PC-3 (cell line): Measurements from ENCODE around the gene GPRASP3. TPM values are rescaled to one million over a fixed set of nuclear protein-coding genes. Genes with fewer than 3 reads are reported as not detected.

Experiments used
- ATAC-seq: fragments of 200-7000 bp; cut with Tn5 transposase; 2 replicates; pipeline ENCODE4 v1.9.1; 2020; ENCODE audit warnings: mild to moderate bottlenecking, moderate library complexity
- BruUV-seq: library from RNA; stranded (reverse); fragments of 400-500 nt; replicated peaks from 2 replicates; lab custom pipeline; 2021; lab: Mats Ljungman, UMichigan
- CTCF ChIA-PET: fragments of 300-600 bp; sonication (Branson Sonifier 250); formaldehyde crosslinking; loops from one replicate; lab custom pipeline; 2022; ENCODE audit warnings: antibody characterized with exemption; lab: Charles Lee
- POLR2A ChIA-PET: fragments of 300-600 bp; sonication (Branson Sonifier 250); formaldehyde crosslinking; loops from one replicate; lab custom pipeline; 2022; ENCODE audit warnings: antibody characterized with exemption; ENCODE audit not compliant: unreplicated experiment; lab: Charles Lee
- DNase-seq: peaks from one replicate; pipeline ENCODE4 v3.0.0-alpha.2; 2015
- H2AFZ ChIP-seq: fragments of 300-600 bp; sonication (generic); 2 replicates; pipeline ENCODE4 v1.6.0; 2016; ENCODE audit warnings: antibody characterized with exemption, low read length
- H3F3A ChIP-seq: fragments of 300-600 bp; sonication (generic); one replicate; pipeline ENCODE4 v1.6.0; 2017; ENCODE audit warnings: antibody characterized with exemption, low read length, control low read depth, mild to moderate bottlenecking; ENCODE audit not compliant: unreplicated experiment
- H3K27ac ChIP-seq: fragments of 300-600 bp; sonication (generic); 2 replicates; pipeline ENCODE4 v1.5.1; 2016; ENCODE audit warnings: mild to moderate bottlenecking, low read length
- H3K27me3 ChIP-seq: fragments of 300-600 bp; sonication (generic); 2 replicates; pipeline ENCODE4 v1.6.1; 2016; ENCODE audit warnings: low read length, mixed read lengths
- H3K36me3 ChIP-seq: fragments of 300-600 bp; sonication (generic); 2 replicates; pipeline ENCODE4 v1.6.1; 2016; ENCODE audit warnings: low read depth, mixed run types, low read length, mixed read lengths
- H3K4me1 ChIP-seq: fragments of 300-600 bp; sonication (generic); 2 replicates; pipeline ENCODE4 v1.5.1; 2016; ENCODE audit warnings: low read length; ENCODE audit not compliant: insufficient read depth
- H3K4me2 ChIP-seq: fragments of 300-600 bp; sonication (generic); 2 replicates; pipeline ENCODE4 v1.6.0; 2016; ENCODE audit warnings: low read length
- H3K4me3 ChIP-seq: fragments of 300-600 bp; sonication (generic); 2 replicates; pipeline ENCODE4 v1.5.1; 2016; ENCODE audit warnings: mild to moderate bottlenecking, low read length, mixed read lengths
- H3K79me2 ChIP-seq: fragments of 300-600 bp; sonication (generic); 2 replicates; pipeline ENCODE4 v1.6.1; 2017; ENCODE audit warnings: low read length, mixed read lengths
- H3K9ac ChIP-seq: fragments of 300-600 bp; sonication (generic); 2 replicates; pipeline ENCODE4 v1.6.0; 2016; ENCODE audit warnings: mild to moderate bottlenecking, low read length
- H3K9me2 ChIP-seq: fragments of 300-600 bp; sonication (generic); replicated peaks from 2 replicates; pipeline ENCODE4 v1.6.1; 2016; ENCODE audit warnings: mixed run types, low read length, mixed read lengths
- H3K9me3 ChIP-seq: fragments of 300-600 bp; sonication (generic); 2 replicates; pipeline ENCODE4 v1.6.1; 2016; ENCODE audit warnings: low read length, mixed read lengths
- H4K20me1 ChIP-seq: fragments of 300-600 bp; sonication (generic); 2 replicates; pipeline ENCODE4 v1.6.1; 2016; ENCODE audit warnings: low read length, mixed read lengths
- CTCF ChIP-seq: fragments of 300-600 bp; sonication (generic); conservative IDR thresholded peaks from 2 replicates; pipeline ENCODE4 v1.5.1; 2017; ENCODE audit warnings: antibody characterized with exemption, low read depth, mild to moderate bottlenecking, low read length
- EZH2 ChIP-seq: fragments of 300-600 bp; sonication (generic); IDR thresholded peaks from one replicate; pipeline ENCODE4 v1.6.1; 2017; ENCODE audit warnings: antibody characterized with exemption, mild to moderate bottlenecking, low read length; ENCODE audit not compliant: unreplicated experiment
- EZH2phosphoT487 ChIP-seq: fragments of 300-600 bp; sonication (generic); IDR thresholded peaks from 2 replicates; pipeline ENCODE4 v1.6.1; 2018; ENCODE audit warnings: mild to moderate bottlenecking, antibody characterized with exemption, low read length, borderline replicate concordance
- intact Hi-C: fragments of 100-400 bp; cut with micrococcal nuclease; formaldehyde crosslinking; loops from 2 replicates; pipeline ENCODE4 v1.9.0; 2023
- total RNA-seq: library from RNA; depleted of rRNA; stranded (reverse); fragments of >200 nt; gene quantifications from 2 replicates; pipeline ENCODE4 v1.2.3, GENCODE V29; 2014

The GPRASP3 gene
- total RNA-seq, 1 experiment from 2014 or later, result 1.4 TPM

- Histone ChIP-seq H3K9ac (no peak overlapping the region), H3K4me1 (no peaks in the 10 kb centered on the region), H3K36me3 (no peaks in the 10 kb centered on the region), H3F3A (no peaks in the 10 kb centered on the region), H3K9me3 (no peaks in the 10 kb centered on the region), H3K27ac (no peak overlapping the region), H4K20me1 (no peaks in the 10 kb centered on the region), H3K4me3 (no peak overlapping the region), H3K79me2 (no peaks in the 10 kb centered on the region), H2AFZ (no peak overlapping the region), H3K9me2 (no peaks in the 10 kb centered on the region), H3K4me2 (no peak overlapping the region), H3K27me3 (no peaks in the 10 kb centered on the region)
- CTCF ChIA-PET, result interaction anchor here (0.6 to 1.2 kb wide), 2 partner anchors 203 to 461 kb away, joined by 3 read pairs; no protein-coding TSS in a partner anchor
- intact Hi-C loops, result no loop called here
- BruUV-seq, result no TSS peak
- DNase-seq (no peak), ATAC-seq (no peak)
- TF ChIP-seq EZH2, result no peak
- POLR2A ChIA-PET, result no interaction called here
Measured at GRCh38 chrX:102697494-102697893, 23.0 kb upstream of the GPRASP3 start.

GRCh38 chrX:102708900-102709299, 11.6 kb upstream of the GPRASP3 start:
- no peaks in the 10 kb centered on the region for H3K4me1 ChIP-seq
- no peaks in the 10 kb centered on the region for H4K20me1 ChIP-seq
- ATAC-seq (no peak), DNase-seq (no peak)
- no peaks in the 10 kb centered on the region for H3K9me3 ChIP-seq
- no peak overlapping the region for H3K9ac ChIP-seq
- no peak for TF ChIP-seq EZH2phosphoT487
- no peak for TF ChIP-seq EZH2
- TF ChIP-seq CTCF, result no peak
- H3K4me3 ChIP-seq, result no peak overlapping the region
- H3F3A ChIP-seq, result no peaks in the 10 kb centered on the region
- H3K27ac ChIP-seq, result no peak overlapping the region
- CTCF ChIA-PET, result no interaction called here
- H2AFZ ChIP-seq, result no peak overlapping the region
- no TSS peak for BruUV-seq
- POLR2A ChIA-PET, result no interaction called here
- H3K27me3 ChIP-seq, result no peaks in the 10 kb centered on the region
- H3K4me2 ChIP-seq, result no peak overlapping the region
- H3K79me2 ChIP-seq, result no peaks in the 10 kb centered on the region
- intact Hi-C loops, result no loop called here
- H3K36me3 ChIP-seq, result no peaks in the 10 kb centered on the region
- no peaks in the 10 kb centered on the region for H3K9me2 ChIP-seq

GRCh38 chrX:102711872-102712215, 8.7 kb upstream of the GPRASP3 start:
- CTCF ChIA-PET, result no interaction called here
- H3K36me3 ChIP-seq, result no peaks in the 10 kb centered on the region
- no peak for DNase-seq
- POLR2A ChIA-PET, result no interaction called here
- H3K9ac ChIP-seq, result no peak overlapping the region
- no peaks in the 10 kb centered on the region for H3K9me3 ChIP-seq
- H3K79me2 ChIP-seq, result no peaks in the 10 kb centered on the region
- TF ChIP-seq EZH2 (no peak), EZH2phosphoT487 (no peak), CTCF (no peak)
- H3K27me3 ChIP-seq, result no peaks in the 10 kb centered on the region
- H3K4me1 ChIP-seq, result no peaks in the 10 kb centered on the region
- no TSS peak for BruUV-seq
- H4K20me1 ChIP-seq, result no peaks in the 10 kb centered on the region
- H3K4me3 ChIP-seq, result peak overlapping the region; percentile 84
- H3F3A ChIP-seq, result no peaks in the 10 kb centered on the region
- H3K4me2 ChIP-seq, result peak overlapping the region; percentile 92
- no peak for ATAC-seq
- peak overlapping the region; percentile 98 for H2AFZ ChIP-seq
- no peak overlapping the region for H3K27ac ChIP-seq
- no peaks in the 10 kb centered on the region for H3K9me2 ChIP-seq
- intact Hi-C loops, result loop anchor here (2.0 to 5.0 kb wide), 2 partner anchors 113 to 910 kb away; partner anchors contain the start of gene ARMCX5
